ENCODE data around the gene TEKT3.

Gene TEKT3

DNA sequence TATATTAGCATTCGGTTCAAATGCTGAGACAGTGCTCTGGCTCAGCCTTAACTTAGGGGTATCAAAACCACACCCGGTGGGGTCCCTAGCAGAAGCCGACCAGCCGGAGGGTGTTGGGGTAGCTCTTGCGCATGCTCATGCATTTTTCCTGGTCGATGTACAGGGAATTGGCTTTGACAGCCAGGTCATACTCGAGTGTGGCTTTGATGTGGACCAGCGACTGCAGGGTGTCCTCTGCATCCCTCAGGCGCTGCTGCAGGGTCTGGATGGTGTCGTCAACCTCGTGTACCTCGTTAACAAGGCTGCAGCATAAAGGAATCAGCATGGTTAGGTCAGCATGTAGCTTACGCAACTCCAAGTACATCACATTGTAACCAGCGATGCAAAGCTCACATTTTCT lies 37.5 kb downstream of the TEKT3 start:
- Histone ChIP-seq H2AFZ (ENCODE audit: low read depth, low read length) (no peak overlapping the region), H3K9me3 (ENCODE audit: low read length) (no peaks in the 10 kb centered on the region), H3K4me3 (ENCODE audit: low read length) (no peak overlapping the region), H3K36me3 (ENCODE audit: insufficient read depth, low read length) (no peaks in the 10 kb centered on the region), H3K4me1 (ENCODE audit: insufficient read depth, low read length) (peaks cover 13% of the 10 kb centered on the region), H3K27me3 (ENCODE audit: insufficient read depth, low read length) (peaks cover 3% of the 10 kb centered on the region)

DNA sequence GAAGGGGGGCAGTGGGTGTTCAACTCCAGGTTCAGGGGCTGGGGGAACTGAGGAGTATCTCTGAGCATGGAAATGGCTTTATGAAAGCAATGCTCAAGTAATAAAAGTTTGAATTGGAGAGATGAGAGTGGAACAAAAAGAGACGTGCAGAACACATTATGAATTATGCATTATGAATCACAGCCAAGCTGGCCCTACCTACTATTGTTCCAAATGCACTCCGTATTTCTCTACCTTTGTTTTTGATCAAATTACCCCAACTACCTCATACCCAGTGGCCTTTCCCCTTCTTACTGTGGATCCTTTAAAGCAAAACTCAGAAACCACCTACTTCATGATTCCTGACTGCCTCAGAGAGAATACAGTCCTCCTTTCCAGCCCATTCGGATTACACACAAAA lies 38.1 kb downstream of the TEKT3 start:
- Histone ChIP-seq H3K4me3 (ENCODE audit: low read length) (no peak overlapping the region), H3K4me1 (ENCODE audit: insufficient read depth, low read length) (peaks cover 13% of the 10 kb centered on the region), H3K36me3 (ENCODE audit: insufficient read depth, low read length) (no peaks in the 10 kb centered on the region), H3K9me3 (ENCODE audit: low read length) (no peaks in the 10 kb centered on the region), H3K27me3 (ENCODE audit: insufficient read depth, low read length) (peaks cover 3% of the 10 kb centered on the region), H2AFZ (ENCODE audit: low read depth, low read length) (no peak overlapping the region)

DNA sequence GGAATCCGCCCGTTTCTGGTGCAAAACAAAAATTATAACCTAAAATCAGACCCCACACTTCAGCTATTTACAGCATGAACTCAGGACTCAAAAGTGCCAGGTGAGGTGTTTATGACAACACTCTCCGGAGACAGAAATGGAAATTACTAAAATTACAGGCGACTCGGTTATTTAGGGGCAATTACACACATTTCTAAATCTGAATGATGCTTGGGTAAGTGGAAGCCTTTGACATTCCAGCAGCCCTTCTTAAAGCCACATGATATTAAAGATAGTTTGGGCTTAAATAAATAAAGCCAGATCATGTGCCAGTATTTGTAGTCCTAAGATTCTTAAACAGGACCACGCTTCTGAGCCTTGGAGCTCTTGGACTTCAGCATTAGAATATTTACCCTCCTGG lies 39.6 kb downstream of the TEKT3 start:
- H2AFZ ChIP-seq (ENCODE audit: low read depth, low read length): no peak overlapping the region
- peaks cover 13% of the 10 kb centered on the region for H3K4me1 ChIP-seq (ENCODE audit: insufficient read depth, low read length)

DNA sequence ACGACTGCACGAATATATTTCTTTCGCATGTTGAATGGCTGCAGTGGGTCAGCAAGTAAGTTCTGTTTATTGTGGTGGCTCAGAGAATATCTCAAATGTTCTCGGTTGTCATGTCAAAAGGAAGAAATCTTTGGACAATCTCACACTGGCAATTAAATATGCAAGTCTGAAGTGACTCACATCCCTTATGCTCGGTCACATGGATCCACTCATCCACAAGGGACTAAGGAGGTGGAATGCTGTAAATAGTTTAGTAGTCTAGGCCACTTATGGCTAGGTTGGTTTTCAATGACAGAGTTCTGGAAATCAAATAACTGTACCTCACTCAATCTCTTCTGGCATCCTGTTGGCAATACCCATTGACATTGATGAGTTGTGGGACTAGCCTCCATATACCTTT lies 43.2 kb downstream of the TEKT3 start:
- H3K36me3 ChIP-seq (ENCODE audit: insufficient read depth, low read length): no peaks in the 10 kb centered on the region
- H2AFZ ChIP-seq (ENCODE audit: low read depth, low read length): no peak overlapping the region
- peaks cover 2% of the 10 kb centered on the region for H3K9me3 ChIP-seq (ENCODE audit: low read length)
- H3K4me1 ChIP-seq (ENCODE audit: insufficient read depth, low read length): peaks cover 7% of the 10 kb centered on the region
- no peak overlapping the region for H3K4me3 ChIP-seq (ENCODE audit: low read length)
- H3K27me3 ChIP-seq (ENCODE audit: insufficient read depth, low read length): no peaks in the 10 kb centered on the region

More for the DNA sequence above, 39.6 kb downstream of the TEKT3 start:
- no peaks in the 10 kb centered on the region for H3K36me3 ChIP-seq (ENCODE audit: insufficient read depth, low read length)
- H3K9me3 ChIP-seq (ENCODE audit: low read length): peaks cover 2% of the 10 kb centered on the region
- no peak overlapping the region for H3K4me3 ChIP-seq (ENCODE audit: low read length)
- H3K27me3 ChIP-seq (ENCODE audit: insufficient read depth, low read length): peaks cover 3% of the 10 kb centered on the region

DNA sequence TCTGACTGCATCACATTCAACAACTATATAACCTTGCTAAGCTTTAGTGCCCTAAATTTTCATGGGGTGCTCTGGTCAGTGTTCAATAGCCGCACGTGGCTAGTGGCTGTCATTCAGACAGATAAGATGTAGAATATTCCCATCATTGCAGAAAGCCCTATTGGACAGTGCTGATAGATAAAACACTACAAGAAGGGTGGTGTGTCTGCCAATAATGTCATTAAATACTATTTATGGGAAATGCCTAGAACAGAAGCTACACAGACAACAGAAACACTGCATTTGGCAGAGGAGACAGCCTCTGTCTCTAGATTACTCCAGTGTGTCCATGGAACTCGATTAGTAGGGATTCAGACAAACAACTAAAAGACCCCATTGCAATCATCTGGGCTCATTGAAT lies 47.8 kb downstream of the TEKT3 start:
- no peaks in the 10 kb centered on the region for H3K27me3 ChIP-seq (ENCODE audit: insufficient read depth, low read length)
- H3K4me1 ChIP-seq (ENCODE audit: insufficient read depth, low read length): no peaks in the 10 kb centered on the region
- no peak overlapping the region for H3K4me3 ChIP-seq (ENCODE audit: low read length)
- H3K9me3 ChIP-seq (ENCODE audit: low read length): peaks cover 2% of the 10 kb centered on the region
- no peaks in the 10 kb centered on the region for H3K36me3 ChIP-seq (ENCODE audit: insufficient read depth, low read length)
- H2AFZ ChIP-seq (ENCODE audit: low read depth, low read length): no peak overlapping the region

DNA sequence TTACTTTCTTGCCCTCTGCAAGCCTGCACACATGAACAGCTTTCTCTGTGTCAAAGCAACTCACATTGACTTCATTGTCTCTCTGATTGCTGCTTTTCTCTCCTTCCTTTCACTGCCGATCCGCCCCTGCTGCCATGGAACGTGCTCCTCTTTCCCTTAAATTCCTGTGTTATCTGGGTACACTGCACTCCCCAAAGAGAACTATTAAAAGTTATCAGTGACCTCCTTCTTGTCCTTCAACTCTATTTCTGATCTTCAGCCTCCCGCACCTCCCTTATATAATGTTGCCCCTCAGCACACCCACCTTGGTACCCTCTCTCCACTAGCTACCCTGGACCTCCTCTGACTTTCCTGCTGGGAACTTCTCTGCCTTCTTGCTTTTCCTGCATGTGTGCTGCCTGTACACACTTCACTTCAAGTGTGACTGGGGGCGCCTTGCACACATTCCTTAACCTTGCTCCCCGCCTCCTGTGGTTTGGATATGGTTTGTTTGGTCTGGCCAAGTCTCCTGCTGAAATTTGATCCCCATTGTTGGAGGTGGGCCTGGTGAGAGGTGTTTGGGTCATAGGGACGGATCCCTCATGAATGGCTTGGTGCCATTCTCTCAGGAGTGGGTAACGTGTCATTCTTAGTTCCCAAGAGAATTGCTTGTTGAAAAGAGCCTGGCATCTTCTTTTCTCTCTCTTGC lies 49.6 kb downstream of the TEKT3 start:
- Histone ChIP-seq H3K27me3 (ENCODE audit: insufficient read depth, low read length) (no peaks in the 10 kb centered on the region), H3K36me3 (ENCODE audit: insufficient read depth, low read length) (no peaks in the 10 kb centered on the region), H2AFZ (ENCODE audit: low read depth, low read length) (no peak overlapping the region), H3K9me3 (ENCODE audit: low read length) (no peaks in the 10 kb centered on the region), H3K4me1 (ENCODE audit: insufficient read depth, low read length) (no peaks in the 10 kb centered on the region), H3K4me3 (ENCODE audit: low read length) (no peak overlapping the region)

DNA sequence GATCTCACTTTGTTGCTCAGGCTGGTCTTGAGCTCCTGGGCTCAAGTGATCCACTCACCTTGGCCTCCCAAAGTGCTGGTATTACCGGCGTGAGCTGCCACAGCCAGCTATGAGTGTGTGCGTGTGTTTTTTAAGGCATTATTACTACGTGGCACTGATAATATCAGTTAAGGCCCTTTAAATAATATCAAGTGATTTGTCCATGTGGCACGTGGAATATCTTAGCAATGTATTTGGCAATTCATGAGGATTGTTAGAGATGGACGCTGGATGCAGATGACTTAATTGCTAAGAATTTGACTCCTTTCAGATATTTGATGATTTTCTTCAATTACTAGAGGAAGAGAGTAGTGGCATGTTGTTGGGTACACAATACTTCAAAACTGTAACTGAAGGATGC lies 50.8 kb downstream of the TEKT3 start:
- Histone ChIP-seq H3K9me3 (ENCODE audit: low read length) (no peaks in the 10 kb centered on the region), H2AFZ (ENCODE audit: low read depth, low read length) (no peak overlapping the region), H3K27me3 (ENCODE audit: insufficient read depth, low read length) (no peaks in the 10 kb centered on the region), H3K4me1 (ENCODE audit: insufficient read depth, low read length) (no peaks in the 10 kb centered on the region), H3K4me3 (ENCODE audit: low read length) (no peak overlapping the region), H3K36me3 (ENCODE audit: insufficient read depth, low read length) (no peaks in the 10 kb centered on the region)

DNA sequence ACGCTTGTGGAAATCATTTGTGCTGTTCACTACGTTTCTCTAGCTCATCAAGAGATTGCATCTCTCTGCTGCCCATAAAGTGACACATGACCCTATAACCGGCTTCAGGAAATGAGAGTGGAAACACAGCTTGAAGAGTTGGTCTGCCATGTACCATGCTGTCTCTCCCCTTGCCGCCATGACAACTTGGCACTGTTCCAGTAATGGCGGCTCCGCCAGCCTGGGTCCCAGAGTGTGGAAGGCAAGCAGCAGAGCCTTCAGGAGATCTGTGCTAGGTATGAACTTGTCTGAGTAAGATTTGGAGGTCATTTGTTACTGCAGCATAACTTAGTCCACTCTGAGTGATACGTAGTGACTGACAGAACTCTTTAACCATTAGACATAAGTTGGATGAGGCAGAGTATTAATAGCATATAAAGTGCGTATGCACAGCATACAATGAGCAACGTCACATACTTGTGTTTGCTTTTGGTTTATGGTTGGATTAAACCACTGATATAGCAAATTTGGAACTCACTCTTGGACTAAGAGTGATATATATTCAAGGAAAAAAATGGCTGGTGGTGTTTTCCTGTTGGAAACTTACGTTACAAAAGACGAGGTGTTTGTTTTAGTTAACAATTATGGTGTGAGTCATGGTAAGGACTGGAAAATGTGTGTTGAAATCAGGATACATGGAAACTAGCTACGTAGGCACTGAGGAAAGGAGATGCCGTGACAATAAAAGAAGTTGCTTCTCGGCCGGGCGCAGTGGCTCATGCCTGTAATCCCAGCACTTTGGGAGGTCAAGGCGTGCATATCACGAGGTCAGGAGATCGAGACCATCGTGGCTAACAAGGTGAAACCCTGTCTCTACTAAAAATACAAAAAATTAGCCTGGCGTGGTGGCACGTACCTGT lies 51.9 kb downstream of the TEKT3 start:
- H2AFZ ChIP-seq (ENCODE audit: low read depth, low read length): no peak overlapping the region
- H3K27me3 ChIP-seq (ENCODE audit: insufficient read depth, low read length): no peaks in the 10 kb centered on the region
- H3K4me1 ChIP-seq (ENCODE audit: insufficient read depth, low read length): no peaks in the 10 kb centered on the region
- H3K36me3 ChIP-seq (ENCODE audit: insufficient read depth, low read length): no peaks in the 10 kb centered on the region
- no peak overlapping the region for H3K4me3 ChIP-seq (ENCODE audit: low read length)
- H3K9me3 ChIP-seq (ENCODE audit: low read length): no peaks in the 10 kb centered on the region

DNA sequence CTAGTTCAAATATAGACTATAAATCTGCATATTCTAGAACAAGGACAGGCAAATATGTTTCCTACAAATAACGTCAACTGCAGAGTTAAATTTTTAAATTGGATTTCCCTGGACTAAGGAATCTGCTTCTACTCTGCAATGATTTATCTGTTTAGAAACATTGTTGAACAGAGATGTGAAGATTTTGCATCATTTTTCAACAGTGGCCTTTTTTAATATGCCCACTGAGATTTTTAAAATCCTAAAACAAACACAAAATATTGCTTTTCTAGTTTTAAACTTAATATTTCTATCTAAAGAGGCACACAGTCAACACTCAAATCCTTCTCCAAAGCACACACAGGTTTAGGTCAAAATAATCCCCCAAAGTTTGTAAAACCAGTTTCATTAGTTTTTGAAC lies 52.5 kb downstream of the TEKT3 start:
- Histone ChIP-seq H3K9me3 (ENCODE audit: low read length) (no peaks in the 10 kb centered on the region), H3K36me3 (ENCODE audit: insufficient read depth, low read length) (no peaks in the 10 kb centered on the region), H3K27me3 (ENCODE audit: insufficient read depth, low read length) (no peaks in the 10 kb centered on the region), H2AFZ (ENCODE audit: low read depth, low read length) (no peak overlapping the region), H3K4me3 (ENCODE audit: low read length) (no peak overlapping the region), H3K4me1 (ENCODE audit: insufficient read depth, low read length) (peaks cover 2% of the 10 kb centered on the region)

DNA sequence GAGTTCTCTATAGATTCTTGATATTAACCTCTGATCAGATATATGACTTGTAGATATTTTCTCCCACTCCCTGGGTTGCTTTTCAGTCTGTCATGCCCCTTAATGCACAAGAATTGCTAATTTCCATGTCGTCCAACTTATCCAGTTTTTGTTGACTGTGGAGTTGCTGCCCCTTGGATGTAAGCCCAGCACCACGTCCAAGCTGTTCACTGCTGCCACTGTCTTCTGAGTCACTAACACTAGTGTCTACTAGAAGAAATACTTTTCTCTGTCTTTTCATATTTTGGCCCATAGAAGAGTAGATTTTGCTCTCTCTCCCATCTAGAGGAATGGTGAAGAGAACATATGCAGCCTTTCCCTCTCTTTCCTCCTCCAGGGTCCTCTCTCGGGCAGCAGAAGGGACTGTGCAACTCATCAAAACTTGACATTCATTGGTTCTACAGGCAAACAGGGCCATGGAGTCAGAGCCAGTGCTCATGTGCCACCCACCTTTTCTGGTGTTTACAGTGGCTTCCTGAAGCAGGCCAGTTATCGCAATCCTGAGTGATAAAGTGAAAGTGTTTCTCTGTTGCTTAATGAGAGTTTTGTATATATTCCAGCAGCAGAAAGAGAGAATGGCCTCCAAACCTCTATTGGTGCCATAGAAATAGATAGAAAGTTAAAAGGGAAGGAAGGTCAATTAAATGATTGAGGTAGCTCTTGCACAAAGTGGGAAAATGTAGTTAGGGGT lies 53.7 kb downstream of the TEKT3 start:
- Histone ChIP-seq H3K27me3 (ENCODE audit: insufficient read depth, low read length) (no peaks in the 10 kb centered on the region), H2AFZ (ENCODE audit: low read depth, low read length) (no peak overlapping the region), H3K4me1 (ENCODE audit: insufficient read depth, low read length) (peaks cover 2% of the 10 kb centered on the region), H3K4me3 (ENCODE audit: low read length) (no peak overlapping the region), H3K36me3 (ENCODE audit: insufficient read depth, low read length) (no peaks in the 10 kb centered on the region), H3K9me3 (ENCODE audit: low read length) (no peaks in the 10 kb centered on the region)

DNA sequence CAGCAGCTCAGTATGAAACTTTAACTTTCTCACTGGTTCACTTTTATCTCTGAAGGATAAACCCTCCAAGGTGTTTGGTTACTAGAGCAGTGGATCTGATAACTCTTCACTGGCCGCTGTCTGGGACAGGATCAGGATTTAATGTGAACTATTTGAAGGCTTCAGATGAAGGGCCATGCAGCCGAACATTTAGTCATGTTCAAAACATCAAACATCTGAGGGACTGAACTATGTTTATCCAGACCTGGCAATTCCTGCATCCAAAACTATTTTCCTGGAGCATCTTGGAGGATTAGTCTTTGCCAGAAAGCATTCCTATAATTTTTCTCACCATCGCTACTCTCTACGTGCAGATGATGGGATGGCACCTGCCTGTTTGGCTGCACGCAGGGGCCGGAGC lies 55.9 kb downstream of the TEKT3 start:
- Histone ChIP-seq H3K9me3 (ENCODE audit: low read length) (peaks cover 2% of the 10 kb centered on the region), H3K4me1 (ENCODE audit: insufficient read depth, low read length) (peaks cover 2% of the 10 kb centered on the region), H2AFZ (ENCODE audit: low read depth, low read length) (no peak overlapping the region), H3K36me3 (ENCODE audit: insufficient read depth, low read length) (no peaks in the 10 kb centered on the region), H3K4me3 (ENCODE audit: low read length) (no peak overlapping the region), H3K27me3 (ENCODE audit: insufficient read depth, low read length) (no peaks in the 10 kb centered on the region)

DNA sequence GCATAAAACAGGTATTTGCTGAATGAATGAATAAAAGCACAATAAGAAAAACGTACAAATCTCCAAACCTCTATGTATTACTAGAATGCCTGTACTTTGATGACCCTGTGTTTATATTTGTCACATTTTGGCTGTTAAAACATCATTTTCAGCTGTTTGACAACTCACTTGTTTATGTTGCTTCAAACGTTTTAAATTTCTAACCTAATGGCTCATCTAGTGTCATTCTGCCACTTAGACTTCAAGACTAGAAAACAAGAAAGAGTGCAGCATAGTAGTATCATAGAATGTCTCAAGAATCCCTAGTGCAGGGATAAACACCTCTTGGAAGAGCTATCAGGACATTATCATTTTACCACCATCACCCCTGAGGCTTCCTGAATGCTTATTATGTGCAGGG lies 56.9 kb downstream of the TEKT3 start:
- peaks cover 2% of the 10 kb centered on the region for H3K4me1 ChIP-seq (ENCODE audit: insufficient read depth, low read length)
- H3K4me3 ChIP-seq (ENCODE audit: low read length): no peak overlapping the region
- no peak overlapping the region for H2AFZ ChIP-seq (ENCODE audit: low read depth, low read length)
- no peaks in the 10 kb centered on the region for H3K27me3 ChIP-seq (ENCODE audit: insufficient read depth, low read length)
- H3K36me3 ChIP-seq (ENCODE audit: insufficient read depth, low read length): no peaks in the 10 kb centered on the region
- H3K9me3 ChIP-seq (ENCODE audit: low read length): peaks cover 2% of the 10 kb centered on the region

DNA sequence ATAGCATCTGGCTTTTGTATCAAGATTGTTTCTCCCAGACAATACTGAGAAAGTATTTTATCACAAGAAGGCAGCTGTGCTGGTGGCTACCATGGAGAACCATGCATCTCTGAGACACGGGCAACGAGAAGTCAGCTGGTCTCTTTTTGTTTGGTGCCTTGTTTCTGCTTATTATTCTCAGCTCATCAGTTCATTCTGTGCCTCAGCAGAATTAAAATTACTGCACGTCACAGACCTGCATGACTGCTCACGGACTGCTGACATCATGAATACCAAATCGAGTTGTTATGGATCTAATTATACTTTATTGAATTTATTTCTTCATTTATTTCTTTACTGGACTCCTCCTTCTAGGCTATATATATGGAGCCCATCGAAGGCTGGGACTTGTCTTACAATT lies 57.3 kb downstream of the TEKT3 start:
- Histone ChIP-seq H3K36me3 (ENCODE audit: insufficient read depth, low read length) (no peaks in the 10 kb centered on the region), H3K4me1 (ENCODE audit: insufficient read depth, low read length) (peaks cover 2% of the 10 kb centered on the region), H3K4me3 (ENCODE audit: low read length) (no peak overlapping the region), H2AFZ (ENCODE audit: low read depth, low read length) (no peak overlapping the region), H3K27me3 (ENCODE audit: insufficient read depth, low read length) (no peaks in the 10 kb centered on the region), H3K9me3 (ENCODE audit: low read length) (peaks cover 4% of the 10 kb centered on the region)

Data from neuron (in vitro differentiated cells).